BLaER1 treated with 17β-estradiol and CSF1 and Interleukin-3, amounts not matched to agents 10 nM and 100 nM (cell line): ENCODE results near the gene SLC46A1.

ENCODE experiments used
- H3K27ac ChIP-seq, 11 experiments: shearing (Covaris generic); formaldehyde crosslinking; 2 replicates each; pipeline ENCODE4 v1.8.1; 2022
- H3K27me3 ChIP-seq, 11 experiments: shearing (Covaris generic); formaldehyde crosslinking; 2 replicates each; pipeline ENCODE4 v1.8.1; 2022
- H3K36me3 ChIP-seq, 11 experiments: shearing (Covaris generic); formaldehyde crosslinking; 2 replicates each; pipeline ENCODE4 v1.8.1; 2022
- H3K4me1 ChIP-seq, 10 experiments: shearing (Covaris generic); formaldehyde crosslinking; 2 replicates each; pipeline ENCODE4 v1.8.1; 2022
- H3K4me2 ChIP-seq, 11 experiments: shearing (Covaris generic); formaldehyde crosslinking; 2 replicates each; pipeline ENCODE4 v1.8.1; 2022
- H3K4me3 ChIP-seq, 10 experiments: shearing (Covaris generic); formaldehyde crosslinking; 2 replicates each; pipeline ENCODE4 v1.8.1; 2022
- H3K9ac ChIP-seq, 11 experiments: shearing (Covaris generic); formaldehyde crosslinking; 2 replicates each; pipeline ENCODE4 v1.8.1; 2022
- H3K9me3 ChIP-seq, 11 experiments: shearing (Covaris generic); formaldehyde crosslinking; replicated peaks in 1 of 11; 2 replicates each; pipeline ENCODE4 v1.8.1; 2022
- H4K20me1 ChIP-seq, 11 experiments: shearing (Covaris generic); formaldehyde crosslinking; 2 replicates each; pipeline ENCODE4 v1.8.1; 2022
- Cebpa-rat ChIP-seq, 11 experiments: shearing (Covaris generic); IDR thresholded peaks; 2 replicates each; pipeline ENCODE4 v1.8.1; 2022

SLC46A1 gene

GRCh38 chr17:28346746-28347246 lies 59.2 kb downstream of the SLC46A1 start:
- Histone ChIP-seq H3K27ac (no peak overlapping the region), H3K4me2 (no peak overlapping the region), H3K9ac (no peak overlapping the region)

GRCh38 chr17:28346199-28346580 lies 59.8 kb downstream of the SLC46A1 start:
- Histone ChIP-seq H3K4me1 (peaks cover 0 to 11% (median 0%) of the 10 kb centered on the region in 10 experiments; a peak in 2 of 20 replicates), H3K27ac (no peak overlapping the region), H4K20me1 (peaks cover 0 to 72% (median 37%) of the 10 kb centered on the region in 11 experiments; a peak in 12 of 22 replicates), H3K9ac (no peak overlapping the region), H3K4me2 (no peak overlapping the region), H3K27me3 (no peaks in the 10 kb centered on the region), H3K9me3 (no peaks in the 10 kb centered on the region), H3K36me3 (peaks cover 97 to 100% (median 98%) of the 10 kb centered on the region in 11 experiments), H3K4me3 (no peak overlapping the region)
- TF ChIP-seq Cebpa-rat (IDR thresholded peaks at IDR 0.05): no peak

More at GRCh38 chr17:28346746-28347246, 59.2 kb downstream of the SLC46A1 start:
- H4K20me1 ChIP-seq: peaks cover 0 to 66% (median 37%) of the 10 kb centered on the region in 11 experiments; a peak in 12 of 22 replicates
- no peaks in the 10 kb centered on the region for H3K9me3 ChIP-seq
- peaks cover 0 to 11% (median 0%) of the 10 kb centered on the region in 10 experiments; a peak in 2 of 20 replicates for H3K4me1 ChIP-seq
- no peaks in the 10 kb centered on the region for H3K27me3 ChIP-seq
- H3K36me3 ChIP-seq: peaks cover 97 to 100% (median 98%) of the 10 kb centered on the region in 11 experiments
- no peak for TF ChIP-seq Cebpa-rat (IDR thresholded peaks at IDR 0.05)
- H3K4me3 ChIP-seq: no peak overlapping the region

GRCh38 chr17:28345419-28346198 lies 60.4 kb downstream of the SLC46A1 start:
- Histone ChIP-seq H3K4me1 (peaks cover 0 to 11% (median 0%) of the 10 kb centered on the region in 10 experiments; a peak in 2 of 20 replicates), H3K27me3 (no peaks in the 10 kb centered on the region), H3K36me3 (peaks cover 97 to 100% (median 98%) of the 10 kb centered on the region in 11 experiments), H4K20me1 (peaks cover 0 to 71% (median 37%) of the 10 kb centered on the region in 11 experiments; a peak in 12 of 22 replicates), H3K4me3 (no peak overlapping the region), H3K9ac (no peak overlapping the region), H3K4me2 (no peak overlapping the region), H3K9me3 (no peaks in the 10 kb centered on the region), H3K27ac (no peak overlapping the region)
- no peak for TF ChIP-seq Cebpa-rat (IDR thresholded peaks at IDR 0.05)
